ENCODE results near the gene ELANE. TPM values are rescaled to one million over a fixed set of nuclear protein-coding genes. Genes with fewer than 3 reads are reported as not detected.
A peak's percentile ranks its signal among the peaks of the same experiment; 100 is the strongest.

The ELANE gene
- total RNA-seq, 2 experiments from 2014 or later, result not detected

GRCh38 chr19:863315-863620, 11.2 kb downstream of the ELANE start:
- intact Hi-C loops (cut with micrococcal nuclease), result loop anchor here (2.0 to 5.0 kb wide), 3 partner anchors 66 to 119 kb away; partner anchors contain the start of genes PTBP1 and WDR18
- ChIA-PET CTCF (interaction anchor here (0.6 to 3.4 kb wide), 19 partner anchors 9 to 331 kb away, joined by 3 to 33 read pairs (median 5); partner anchors contain the start of genes MED16, R3HDM4, RNU6-9 and WDR18), POLR2A (no interaction called here)
- Mint-ChIP-seq H3K27ac (no peak overlapping the region), H3K27me3 (peaks cover 8% of the 10 kb centered on the region), H3K9me3 (no peaks in the 10 kb centered on the region), H3K4me3 (peak overlapping the region; percentile 31), H3K4me1 (ENCODE audit: low read depth) (peaks cover 14% of the 10 kb centered on the region), H3K36me3 (peaks cover 4% of the 10 kb centered on the region)
- DNase-seq, result no peak

- ChIA-PET CTCF (interaction anchor here (1.1 kb wide), 1 partner anchor 403 kb away, joined by 4 read pairs; the partner anchor contains the start of gene CIRBP), POLR2A (no interaction called here)
- Mint-ChIP-seq H3K27ac (no peak overlapping the region), H3K4me1 (ENCODE audit: low read depth) (peaks cover 14% of the 10 kb centered on the region), H3K36me3 (peaks cover 7% of the 10 kb centered on the region), H3K27me3 (no peaks in the 10 kb centered on the region), H3K9me3 (no peaks in the 10 kb centered on the region), H3K4me3 (no peak overlapping the region)
- intact Hi-C loops (cut with micrococcal nuclease), result no loop called here
- no peak for DNase-seq
These were observed 14.7 kb downstream of the ELANE start for GRCh38 chr19:866769-867300.

- Mint-ChIP-seq H3K27me3 (no peaks in the 10 kb centered on the region), H3K27ac (no peak overlapping the region), H3K4me3 (no peak overlapping the region), H3K36me3 (peaks cover 7% of the 10 kb centered on the region), H3K9me3 (no peaks in the 10 kb centered on the region), H3K4me1 (ENCODE audit: low read depth) (peaks cover 18% of the 10 kb centered on the region)
- DNase-seq, result no peak
- CTCF ChIA-PET, result interaction anchor here (1.1 kb wide), 1 partner anchor 402 kb away, joined by 4 read pairs; the partner anchor contains the start of gene CIRBP
- intact Hi-C loops (cut with micrococcal nuclease), result no loop called here
- POLR2A ChIA-PET, result no interaction called here
These were observed 15.2 kb downstream of the ELANE start for GRCh38 chr19:867301-867793.

- Mint-ChIP-seq H3K9me3 (no peaks in the 10 kb centered on the region), H3K27me3 (no peaks in the 10 kb centered on the region), H3K4me3 (no peak overlapping the region), H3K36me3 (peaks cover 7% of the 10 kb centered on the region), H3K4me1 (ENCODE audit: low read depth) (peaks cover 17% of the 10 kb centered on the region), H3K27ac (no peak overlapping the region)
- CTCF ChIA-PET, result interaction anchor here (0.6 to 1.1 kb wide), 2 partner anchors 95 to 401 kb away, joined by 3 to 4 read pairs; partner anchors contain the start of gene CIRBP
- intact Hi-C loops (cut with micrococcal nuclease), result no loop called here
- POLR2A ChIA-PET, result no interaction called here
- DNase-seq, result no peak
These were observed 15.9 kb downstream of the ELANE start for GRCh38 chr19:867855-868457.

GRCh38 chr19:868458-869244, 16.5 kb downstream of the ELANE start:
- POLR2A ChIA-PET, result no interaction called here
- no peak overlapping the region for H3K27ac Mint-ChIP-seq
- CTCF ChIA-PET, result interaction anchor here (0.6 kb wide), 1 partner anchor 95 kb away, joined by 3 read pairs; no protein-coding TSS in a partner anchor

GRCh38 chr19:869245-870177, 17.4 kb downstream of the ELANE start:
- no peak for DNase-seq
- ChIA-PET POLR2A (no interaction called here), CTCF (no interaction called here)
- peaks cover 7% of the 10 kb centered on the region for H3K36me3 Mint-ChIP-seq
- no peaks in the 10 kb centered on the region for H3K9me3 Mint-ChIP-seq
- peaks cover 9% of the 10 kb centered on the region for H3K4me1 Mint-ChIP-seq (ENCODE audit: low read depth)
- no peak overlapping the region for H3K4me3 Mint-ChIP-seq
- intact Hi-C loops (cut with micrococcal nuclease), result no loop called here
- no peaks in the 10 kb centered on the region for H3K27me3 Mint-ChIP-seq
- H3K27ac Mint-ChIP-seq, result no peak overlapping the region

More at GRCh38 chr19:868458-869244, 16.5 kb downstream of the ELANE start:
- no peak for DNase-seq
- Mint-ChIP-seq H3K4me1 (ENCODE audit: low read depth) (peaks cover 12% of the 10 kb centered on the region), H3K36me3 (peaks cover 7% of the 10 kb centered on the region), H3K9me3 (no peaks in the 10 kb centered on the region), H3K4me3 (no peak overlapping the region), H3K27me3 (no peaks in the 10 kb centered on the region)
- intact Hi-C loops (cut with micrococcal nuclease), result no loop called here

GRCh38 chr19:870314-870713, 18.2 kb downstream of the ELANE start:
- Mint-ChIP-seq H3K36me3 (peaks cover 7% of the 10 kb centered on the region), H3K4me3 (no peak overlapping the region), H3K27me3 (no peaks in the 10 kb centered on the region), H3K9me3 (no peaks in the 10 kb centered on the region), H3K27ac (no peak overlapping the region), H3K4me1 (ENCODE audit: low read depth) (peaks cover 9% of the 10 kb centered on the region)
- ChIA-PET POLR2A (no interaction called here), CTCF (no interaction called here)
- no peak for DNase-seq
- intact Hi-C loops (cut with micrococcal nuclease), result no loop called here

- Mint-ChIP-seq H3K4me3 (no peak overlapping the region), H3K4me1 (ENCODE audit: low read depth) (peaks cover 9% of the 10 kb centered on the region), H3K27ac (no peak overlapping the region), H3K36me3 (peaks cover 9% of the 10 kb centered on the region), H3K27me3 (no peaks in the 10 kb centered on the region), H3K9me3 (no peaks in the 10 kb centered on the region)
- no peak for DNase-seq
- ChIA-PET CTCF (no interaction called here), POLR2A (no interaction called here)
- intact Hi-C loops (cut with micrococcal nuclease), result no loop called here
These were observed 18.9 kb downstream of the ELANE start for GRCh38 chr19:870963-871401.

GRCh38 chr19:871446-872265, 19.6 kb downstream of the ELANE start:
- ChIA-PET POLR2A (no interaction called here), CTCF (interaction anchor here (0.8 to 1.2 kb wide), 2 partner anchors 8 to 50 kb away, joined by 3 to 4 read pairs; no protein-coding TSS in a partner anchor)
- Mint-ChIP-seq H3K4me1 (ENCODE audit: low read depth) (peaks cover 9% of the 10 kb centered on the region), H3K27me3 (no peaks in the 10 kb centered on the region), H3K9me3 (no peaks in the 10 kb centered on the region), H3K36me3 (peaks cover 9% of the 10 kb centered on the region), H3K4me3 (no peak overlapping the region), H3K27ac (peak overlapping the region; percentile 42)
- DNase-seq, result no peak
- intact Hi-C loops (cut with micrococcal nuclease), result loop anchor here (2.0 kb wide), 1 partner anchor 21 kb away; the partner anchor contains the start of genes MED16 and RNU6-9

GRCh38 chr19:872266-872951, 20.3 kb downstream of the ELANE start:
- Mint-ChIP-seq H3K27me3 (no peaks in the 10 kb centered on the region), H3K9me3 (no peaks in the 10 kb centered on the region), H3K36me3 (peaks cover 7% of the 10 kb centered on the region), H3K4me3 (peak overlapping the region; percentile 51), H3K27ac (peak overlapping the region; percentile 62), H3K4me1 (ENCODE audit: low read depth) (peaks cover 9% of the 10 kb centered on the region)
- peak; percentile 88 for DNase-seq
- intact Hi-C loops (cut with micrococcal nuclease), result loop anchor here (2.0 kb wide), 1 partner anchor 20 kb away; the partner anchor contains the start of genes MED16 and RNU6-9
- CTCF ChIA-PET, result interaction anchor here (0.8 to 1.2 kb wide), 2 partner anchors 9 to 49 kb away, joined by 3 to 4 read pairs; no protein-coding TSS in a partner anchor
- POLR2A ChIA-PET, result no interaction called here
